GM13977 (cell line): Measurements from ENCODE around the gene PTPN3.
A peak's percentile ranks its signal among the peaks of the same experiment; 100 is the strongest.

Experiments used
- DNase-seq: peaks from one replicate; pipeline ENCODE4 v3.0.0; 2012; ENCODE audit warnings: low spot score
- CTCF ChIP-seq: IDR thresholded peaks from 2 replicates; pipeline ENCODE4 v1.5.1; 2012; ENCODE audit warnings: mild to moderate bottlenecking, control low read depth; ENCODE audit not compliant: insufficient read depth; ENCODE audit errors: extremely low read depth, missing control alignments
- in situ Hi-C: fragments of 300-500 bp; cut with MboI; formaldehyde crosslinking; loops from one replicate; pipeline ENCODE4 v1.12.0; 2022; ENCODE audit warnings: low sequenced_read_pairs, low pct_unique_long_range_greater_than_20kb, mixed read lengths, inconsistent platforms; ENCODE audit not compliant: unreplicated experiment

PTPN3 gene

GRCh38 chr9:109471475-109472393 lies 26.4 kb downstream of the PTPN3 start:
- in situ Hi-C loops = no loop called here

GRCh38 chr9:109469646-109470358 lies 28.3 kb downstream of the PTPN3 start:
- TF ChIP-seq CTCF = peak; percentile 85
- in situ Hi-C loops = no loop called here

More at GRCh38 chr9:109471475-109472393, 26.4 kb downstream of the PTPN3 start:
- no peak for DNase-seq
- no peak for TF ChIP-seq CTCF

GRCh38 chr9:109468927-109469326 lies 29.2 kb downstream of the PTPN3 start:
- DNase-seq = no peak
- in situ Hi-C loops = no loop called here
- no peak for TF ChIP-seq CTCF

More at GRCh38 chr9:109469646-109470358, 28.3 kb downstream of the PTPN3 start:
- DNase-seq = peak; percentile 73

- no peak for TF ChIP-seq CTCF
- in situ Hi-C loops = no loop called here
- DNase-seq = no peak
Measured at GRCh38 chr9:109467936-109468335, 30.2 kb downstream of the PTPN3 start.

- DNase-seq = no peak
- no peak for TF ChIP-seq CTCF
- in situ Hi-C loops = no loop called here
Measured at GRCh38 chr9:109466623-109467590, 31.2 kb downstream of the PTPN3 start.

GRCh38 chr9:109463924-109464625 lies 34.0 kb downstream of the PTPN3 start:
- no peak for DNase-seq
- TF ChIP-seq CTCF = no peak
- in situ Hi-C loops = no loop called here
